Measurements from ENCODE around the gene CDH5.

The CDH5 gene

DNA sequence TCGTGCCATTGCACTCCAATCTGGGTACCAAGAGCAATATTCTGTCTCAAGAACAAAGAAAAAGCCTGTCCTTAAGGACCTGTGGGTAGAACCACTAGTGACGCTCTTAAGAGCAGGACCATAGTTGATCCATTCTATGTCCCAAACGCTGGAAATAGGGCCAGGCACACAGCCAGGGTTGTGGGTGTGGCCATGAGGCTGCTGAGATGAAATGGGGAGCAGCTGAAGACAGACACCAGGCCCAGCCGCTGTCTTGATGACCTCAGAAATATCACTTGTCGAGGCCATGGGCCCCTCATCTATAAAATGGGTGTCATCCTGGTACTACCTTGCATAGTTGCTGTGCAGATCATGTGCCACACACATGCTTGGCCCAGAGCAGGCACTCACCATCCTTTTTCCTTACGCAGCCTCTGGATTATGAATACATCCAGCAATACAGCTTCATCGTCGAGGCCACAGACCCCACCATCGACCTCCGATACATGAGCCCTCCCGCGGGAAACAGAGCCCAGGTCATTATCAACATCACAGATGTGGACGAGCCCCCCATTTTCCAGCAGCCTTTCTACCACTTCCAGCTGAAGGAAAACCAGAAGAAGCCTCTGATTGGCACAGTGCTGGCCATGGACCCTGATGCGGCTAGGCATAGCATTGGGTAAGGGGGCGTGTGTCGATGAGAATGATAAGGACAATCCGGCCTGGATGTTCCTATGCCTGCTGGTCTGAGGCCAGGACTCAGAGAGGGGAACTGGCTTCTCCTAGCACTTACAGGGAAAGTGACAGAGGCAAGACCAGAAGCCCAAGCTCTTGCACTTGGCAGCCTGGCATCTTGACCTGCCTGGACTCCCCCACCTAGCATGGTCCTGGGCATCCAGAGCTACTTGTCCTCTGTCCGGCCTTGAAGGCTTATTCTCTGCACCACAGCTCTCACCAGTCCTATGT, 25.5 kb downstream of the CDH5 start:
- Histone ChIP-seq H4K91ac (ENCODE audit: low read depth, low read length, poor library complexity) (no peak overlapping the region), H3K4me1 (ENCODE audit: control insufficient read depth in 2 of 2, insufficient read depth in 1 of 2, low read depth in 1 of 2, low read length in 2 of 2) (no peaks in the 10 kb centered on the region), H2BK12ac (ENCODE audit: low read length) (no peak overlapping the region), H3K9ac (ENCODE audit: low read depth, low read length, poor library complexity) (no peak overlapping the region), H3K18ac (ENCODE audit: low read length) (no peak overlapping the region), H2AFZ (ENCODE audit: low read length) (no peak overlapping the region), H3K4me2 (ENCODE audit: insufficient read depth, low read length, poor library complexity, severe bottlenecking) (no peak overlapping the region), H3K4ac (ENCODE audit: low read length) (no peak overlapping the region), H2BK5ac (ENCODE audit: low read length) (no peak overlapping the region), H3K23ac (ENCODE audit: low read depth, low read length, poor library complexity) (no peak overlapping the region), H3K27me3 (ENCODE audit: control insufficient read depth in 3 of 3, insufficient read depth in 3 of 3, low read depth in 1 of 3, low read length in 3 of 3) (no peaks in the 10 kb centered on the region), H2AK5ac (ENCODE audit: low read depth, low read length) (no peak overlapping the region), H3K4me3 (ENCODE audit: low read length in 2 of 2) (no peak overlapping the region), H4K8ac (ENCODE audit: low read depth, low read length) (no peak overlapping the region), H3K27ac (replicated peaks; ENCODE audit: low read length) (no peak overlapping the region), H2BK15ac (ENCODE audit: low read length) (no peak overlapping the region), H3K9me3 (replicated peaks in 1 of 2; ENCODE audit: control insufficient read depth in 2 of 2, insufficient read depth in 1 of 2, low read depth in 1 of 2, low read length in 2 of 2) (peaks cover 0 to 2% of the 10 kb centered on the region in 2 donors), H3K79me1 (ENCODE audit: low read depth, low read length) (no peaks in the 10 kb centered on the region), H3K36me3 (replicated peaks in 1 of 2; ENCODE audit: control insufficient read depth in 2 of 2, insufficient read depth in 2 of 2, low read length in 2 of 2) (no peaks in the 10 kb centered on the region), H3K14ac (ENCODE audit: low read length) (no peak overlapping the region), H2BK120ac (ENCODE audit: low read depth, low read length) (no peak overlapping the region)
- no peak for DNase-seq (ENCODE audit: low spot score)
- WGBS, 2 donors (ENCODE audit: extremely low coverage in 2 of 2, insufficient read length in 2 of 2, insufficient replicate concordance in 1 of 2): no CpG with 5 or more reads among the region's 18 CpGs

DNA sequence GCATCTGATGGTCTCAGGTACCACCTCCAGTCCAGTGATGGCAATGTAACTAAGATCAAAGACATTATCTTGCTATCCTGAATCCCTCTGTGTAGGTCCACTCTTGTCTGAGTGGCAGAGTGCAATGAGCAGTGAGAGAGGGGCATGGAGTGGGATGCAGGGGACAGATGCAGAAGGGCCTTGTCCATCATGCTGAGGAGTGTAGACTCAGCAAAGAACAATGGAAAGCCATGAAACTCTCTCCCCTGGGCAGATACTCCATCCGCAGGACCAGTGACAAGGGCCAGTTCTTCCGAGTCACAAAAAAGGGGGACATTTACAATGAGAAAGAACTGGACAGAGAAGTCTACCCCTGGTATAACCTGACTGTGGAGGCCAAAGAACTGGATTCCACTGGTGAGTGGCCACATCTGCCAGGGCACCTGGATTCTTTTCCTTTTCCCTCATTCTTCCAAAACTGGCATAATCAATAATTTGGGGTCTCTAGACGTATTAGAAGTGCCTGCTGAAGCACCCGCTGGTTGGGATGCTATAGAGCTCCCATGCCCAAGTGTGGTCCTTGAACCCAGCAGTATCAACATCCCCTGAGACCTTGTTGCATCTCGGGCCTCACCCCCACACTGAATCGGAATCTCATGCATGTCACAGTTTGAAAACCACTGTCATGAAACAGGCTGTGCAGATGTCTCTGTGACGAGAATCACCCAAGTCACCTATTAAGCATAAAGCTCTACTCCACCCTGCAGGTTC, 29.5 kb downstream of the CDH5 start:
- Histone ChIP-seq H3K36me3 (replicated peaks in 1 of 2; ENCODE audit: control insufficient read depth in 2 of 2, insufficient read depth in 2 of 2, low read length in 2 of 2) (no peaks in the 10 kb centered on the region), H3K4me3 (ENCODE audit: low read length in 2 of 2) (no peak overlapping the region), H2BK15ac (ENCODE audit: low read length) (no peak overlapping the region), H3K4me2 (ENCODE audit: insufficient read depth, low read length, poor library complexity, severe bottlenecking) (no peak overlapping the region), H3K9ac (ENCODE audit: low read depth, low read length, poor library complexity) (no peak overlapping the region), H2AK5ac (ENCODE audit: low read depth, low read length) (no peak overlapping the region), H3K79me1 (ENCODE audit: low read depth, low read length) (no peaks in the 10 kb centered on the region), H4K91ac (ENCODE audit: low read depth, low read length, poor library complexity) (no peak overlapping the region), H4K8ac (ENCODE audit: low read depth, low read length) (no peak overlapping the region), H2BK120ac (ENCODE audit: low read depth, low read length) (no peak overlapping the region), H3K4ac (ENCODE audit: low read length) (no peak overlapping the region), H3K4me1 (ENCODE audit: control insufficient read depth in 2 of 2, insufficient read depth in 1 of 2, low read depth in 1 of 2, low read length in 2 of 2) (peaks cover 5 to 7% of the 10 kb centered on the region in 2 donors), H3K23ac (ENCODE audit: low read depth, low read length, poor library complexity) (no peak overlapping the region), H2BK5ac (ENCODE audit: low read length) (no peak overlapping the region), H2BK12ac (ENCODE audit: low read length) (no peak overlapping the region), H3K9me3 (replicated peaks in 1 of 2; ENCODE audit: control insufficient read depth in 2 of 2, insufficient read depth in 1 of 2, low read depth in 1 of 2, low read length in 2 of 2) (peaks cover 0 to 2% of the 10 kb centered on the region in 2 donors), H3K27me3 (ENCODE audit: control insufficient read depth in 3 of 3, insufficient read depth in 3 of 3, low read depth in 1 of 3, low read length in 3 of 3) (no peaks in the 10 kb centered on the region), H3K27ac (replicated peaks; ENCODE audit: low read length) (no peak overlapping the region), H3K18ac (ENCODE audit: low read length) (no peak overlapping the region), H2AFZ (ENCODE audit: low read length) (no peak overlapping the region), H3K14ac (ENCODE audit: low read length) (no peak overlapping the region)
- no CpG with 5 or more reads among the region's 7 CpGs for WGBS, 2 donors (ENCODE audit: extremely low coverage in 2 of 2, insufficient read length in 2 of 2, insufficient replicate concordance in 1 of 2)
- DNase-seq (ENCODE audit: low spot score): no peak

DNA sequence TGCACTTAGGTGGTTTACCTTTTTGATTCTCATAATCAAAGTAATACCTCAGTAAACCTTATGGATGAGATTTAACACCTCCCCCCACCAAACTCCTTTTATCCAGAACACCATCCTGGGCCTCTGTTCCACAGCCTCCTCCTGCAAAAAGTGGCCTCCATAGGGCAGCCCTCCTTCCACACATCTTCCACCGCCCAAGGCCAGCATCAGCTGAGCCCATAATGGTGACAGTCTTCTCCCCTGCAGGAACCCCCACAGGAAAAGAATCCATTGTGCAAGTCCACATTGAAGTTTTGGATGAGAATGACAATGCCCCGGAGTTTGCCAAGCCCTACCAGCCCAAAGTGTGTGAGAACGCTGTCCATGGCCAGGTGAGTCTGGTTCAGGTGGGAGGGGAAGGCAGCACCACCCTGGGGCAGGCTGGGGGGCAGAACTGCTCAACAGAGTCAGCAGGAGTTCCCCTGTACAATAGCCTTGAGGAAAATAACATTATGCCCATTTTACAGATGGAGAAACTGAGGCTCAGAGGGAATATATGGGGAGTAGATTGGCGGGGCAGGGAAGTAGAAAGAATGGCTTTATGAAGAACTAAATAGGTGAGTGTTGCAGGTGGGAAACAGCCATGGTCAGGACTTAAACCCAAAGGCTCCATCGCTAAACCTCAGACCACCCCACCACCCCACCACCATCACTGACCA, 31.4 kb downstream of the CDH5 start:
- DNase-seq (ENCODE audit: low spot score): no peak
- no peak overlapping the region for H2AK5ac ChIP-seq (ENCODE audit: low read depth, low read length)
- no peak overlapping the region for H2BK5ac ChIP-seq (ENCODE audit: low read length)
- no peaks in the 10 kb centered on the region for H3K79me1 ChIP-seq (ENCODE audit: low read depth, low read length)
- H2AFZ ChIP-seq (ENCODE audit: low read length): no peak overlapping the region
- no peak overlapping the region for H2BK15ac ChIP-seq (ENCODE audit: low read length)
- peaks cover 5 to 7% of the 10 kb centered on the region in 2 donors for H3K4me1 ChIP-seq (ENCODE audit: control insufficient read depth in 2 of 2, insufficient read depth in 1 of 2, low read depth in 1 of 2, low read length in 2 of 2)
- no peak overlapping the region for H3K27ac ChIP-seq (replicated peaks; ENCODE audit: low read length)
- no peak overlapping the region for H2BK12ac ChIP-seq (ENCODE audit: low read length)
- peaks cover 0 to 2% of the 10 kb centered on the region in 2 donors for H3K9me3 ChIP-seq (replicated peaks in 1 of 2; ENCODE audit: control insufficient read depth in 2 of 2, insufficient read depth in 1 of 2, low read depth in 1 of 2, low read length in 2 of 2)
- no peak overlapping the region for H3K9ac ChIP-seq (ENCODE audit: low read depth, low read length, poor library complexity)
- H3K36me3 ChIP-seq (replicated peaks in 1 of 2; ENCODE audit: control insufficient read depth in 2 of 2, insufficient read depth in 2 of 2, low read length in 2 of 2): no peaks in the 10 kb centered on the region
- no CpG with 5 or more reads among the region's 5 CpGs for whole genome bisulfite sequencing, 2 donors (ENCODE audit: extremely low coverage in 2 of 2, insufficient read length in 2 of 2, insufficient replicate concordance in 1 of 2)
- no peak overlapping the region for H3K4me2 ChIP-seq (ENCODE audit: insufficient read depth, low read length, poor library complexity, severe bottlenecking)
- H3K4me3 ChIP-seq (ENCODE audit: low read length in 2 of 2): peak overlapping the region in 1 of 2 donors; percentile 2
- H2BK120ac ChIP-seq (ENCODE audit: low read depth, low read length): no peak overlapping the region
- no peak overlapping the region for H3K23ac ChIP-seq (ENCODE audit: low read depth, low read length, poor library complexity)
- no peak overlapping the region for H3K18ac ChIP-seq (ENCODE audit: low read length)
- H4K91ac ChIP-seq (ENCODE audit: low read depth, low read length, poor library complexity): no peak overlapping the region
- no peak overlapping the region for H3K14ac ChIP-seq (ENCODE audit: low read length)
- H4K8ac ChIP-seq (ENCODE audit: low read depth, low read length): no peak overlapping the region
- no peaks in the 10 kb centered on the region for H3K27me3 ChIP-seq (ENCODE audit: control insufficient read depth in 3 of 3, insufficient read depth in 3 of 3, low read depth in 1 of 3, low read length in 3 of 3)
- no peak overlapping the region for H3K4ac ChIP-seq (ENCODE audit: low read length)

All from neuronal stem cell (in vitro differentiated cells).